GM23338 (cell line): ENCODE results near the gene RNF121. TPM values are rescaled to one million over a fixed set of nuclear protein-coding genes. Genes with fewer than 3 reads are reported as not detected.

Source experiments
- ATAC-seq: fragments of 200-7000 bp; cut with Tn5 transposase; 3 replicates; pipeline ENCODE4 v1.9.1; 2020
- DNase-seq: peaks from one replicate; pipeline ENCODE4 v3.0.0-alpha.2; 2015; ENCODE audit warnings: low spot score
- H2AFZ ChIP-seq: fragments of 200-600 bp; sonication (generic); 2 replicates; pipeline ENCODE4 v1.8.0; 2016; ENCODE audit warnings: antibody characterized with exemption, mild to moderate bottlenecking, moderate library complexity
- H3F3A ChIP-seq: fragments of 200-600 bp; sonication (generic); replicated peaks from 2 replicates; pipeline ENCODE4 v1.8.0; 2017; ENCODE audit warnings: antibody characterized with exemption, mixed run types, low read depth
- H3K27ac ChIP-seq: fragments of 200-600 bp; sonication (generic); 2 replicates; pipeline ENCODE4 v1.6.1; 2016; ENCODE audit warnings: low read depth
- H3K27me3 ChIP-seq: fragments of 200-600 bp; sonication (generic); 2 replicates; pipeline ENCODE4 v1.8.0; 2016; ENCODE audit warnings: mild to moderate bottlenecking, mixed run types, moderate library complexity; ENCODE audit not compliant: insufficient read depth
- H3K36me3 ChIP-seq: fragments of 200-600 bp; sonication (generic); 2 replicates; pipeline ENCODE4 v1.8.0; 2016; ENCODE audit warnings: mild to moderate bottlenecking; ENCODE audit not compliant: insufficient read depth
- H3K4me1 ChIP-seq: fragments of 200-600 bp; sonication (generic); 2 replicates; pipeline ENCODE4 v1.8.0; 2016; ENCODE audit warnings: mild to moderate bottlenecking, moderate library complexity; ENCODE audit not compliant: insufficient read depth
- H3K4me2 ChIP-seq: fragments of 200-600 bp; sonication (generic); 2 replicates; pipeline ENCODE4 v1.7.1; 2017; ENCODE audit warnings: mixed run types
- H3K4me3 ChIP-seq: fragments of 200-600 bp; sonication (generic); 2 replicates; pipeline ENCODE4 v1.6.1; 2016; ENCODE audit warnings: mixed run types
- H3K79me2 ChIP-seq: fragments of 200-600 bp; sonication (generic); replicated peaks from 2 replicates; pipeline ENCODE4 v1.8.0; 2017; ENCODE audit warnings: mild to moderate bottlenecking; ENCODE audit not compliant: insufficient read depth
- H3K9me2 ChIP-seq: fragments of 200-600 bp; sonication (generic); 2 replicates; pipeline ENCODE4 v1.8.0; 2017; ENCODE audit not compliant: insufficient read depth
- H4K20me1 ChIP-seq: fragments of 200-600 bp; sonication (generic); replicated peaks from 2 replicates; pipeline ENCODE4 v1.8.0; 2017; ENCODE audit warnings: mild to moderate bottlenecking; ENCODE audit not compliant: insufficient read depth
- H3K27ac Mint-ChIP-seq: 2 replicates; pipeline ENCODE4 v1.8.0; 2020; ENCODE audit warnings: inconsistent platforms, mild to moderate bottlenecking, moderate library complexity, mixed read lengths
- H3K27me3 Mint-ChIP-seq: 3 replicates; pipeline ENCODE4 v1.8.0; 2022; ENCODE audit warnings: low read depth, mild to moderate bottlenecking, moderate library complexity, mixed read lengths, inconsistent platforms; ENCODE audit not compliant: insufficient read depth, poor library complexity
- H3K36me3 Mint-ChIP-seq: 3 replicates; pipeline ENCODE4 v1.8.0; 2021; ENCODE audit warnings: low read depth, mild to moderate bottlenecking, inconsistent platforms, moderate library complexity, mixed read lengths
- H3K4me1 Mint-ChIP-seq: 3 replicates; pipeline ENCODE4 v1.8.0; 2020; ENCODE audit warnings: mild to moderate bottlenecking, inconsistent platforms, mixed read lengths
- H3K4me3 Mint-ChIP-seq: 3 replicates; pipeline ENCODE4 v1.8.0; 2021; ENCODE audit warnings: moderate library complexity, mild to moderate bottlenecking, inconsistent platforms, mixed read lengths
- H3K9me3 Mint-ChIP-seq: 3 replicates; pipeline ENCODE4 v1.8.0; 2020; ENCODE audit warnings: moderate library complexity, mild to moderate bottlenecking, inconsistent platforms, mixed read lengths
- ETS1 ChIP-seq: IDR thresholded peaks from 2 replicates; pipeline ENCODE4 v1.6.1; 2016; ENCODE audit warnings: antibody characterized with exemption
- EZH2phosphoT487 ChIP-seq: fragments of 200-600 bp; sonication (generic); IDR thresholded peaks from one replicate; pipeline ENCODE4 v1.8.1; 2018; ENCODE audit warnings: antibody characterized with exemption; ENCODE audit not compliant: unreplicated experiment
- JUNB ChIP-seq: IDR thresholded peaks from one replicate; pipeline ENCODE4 v1.6.1; 2016; ENCODE audit warnings: antibody characterized with exemption; ENCODE audit not compliant: unreplicated experiment
- NANOG ChIP-seq: IDR thresholded peaks from 2 replicates; pipeline ENCODE4 v1.6.1; 2016; ENCODE audit warnings: antibody characterized with exemption, borderline replicate concordance
- STAT1 ChIP-seq: IDR thresholded peaks from one replicate; pipeline ENCODE4 v1.6.1; 2016; ENCODE audit warnings: antibody characterized with exemption; ENCODE audit not compliant: unreplicated experiment
- ZNF462 ChIP-seq: fragments of 250-450 bp; sonication (Bioruptor Pico); IDR thresholded peaks from 2 replicates; pipeline ENCODE4 v1.5.0; 2020; ENCODE audit warnings: mild to moderate bottlenecking, moderate library complexity
- polyA plus RNA-seq: library from polyadenylated mRNA; unstranded; fragments of >200 nt; fragmentation: Nextera tagmentation; extraction: Ambion mirVana; gene quantifications from 2 replicates; pipeline ENCODE4 v1.2.1, GENCODE V29; 2016
- total RNA-seq: library from RNA; depleted of rRNA; stranded (reverse); fragments of >200 nt; shearing (Covaris generic); gene quantifications from 2 replicates; pipeline ENCODE4 v1.2.3, GENCODE V29; 2014
- TF ChIP-seq, protein P1 (sequence below), 2 experiments: fragments of 200-600 bp in 1 of 2; sonication (generic) in 1 of 2; conservative IDR thresholded peaks; 2 replicates each; pipeline versions ENCODE4 v1.5.1 to v1.6.1; 2016 to 2017; ENCODE audit warnings: antibody characterized with exemption in 2 of 2, low read depth in 2 of 2, mild to moderate bottlenecking in 2 of 2, moderate library complexity in 1 of 2
- TF ChIP-seq, protein P2 (sequence below): IDR thresholded peaks from one replicate; pipeline ENCODE4 v1.6.1; 2018; ENCODE audit warnings: antibody characterized with exemption; ENCODE audit not compliant: unreplicated experiment

Gene RNF121
- total and polyA plus RNA-seq, 2 experiments from 2014 or later, result 7.8 to 37.7 TPM

DNA sequence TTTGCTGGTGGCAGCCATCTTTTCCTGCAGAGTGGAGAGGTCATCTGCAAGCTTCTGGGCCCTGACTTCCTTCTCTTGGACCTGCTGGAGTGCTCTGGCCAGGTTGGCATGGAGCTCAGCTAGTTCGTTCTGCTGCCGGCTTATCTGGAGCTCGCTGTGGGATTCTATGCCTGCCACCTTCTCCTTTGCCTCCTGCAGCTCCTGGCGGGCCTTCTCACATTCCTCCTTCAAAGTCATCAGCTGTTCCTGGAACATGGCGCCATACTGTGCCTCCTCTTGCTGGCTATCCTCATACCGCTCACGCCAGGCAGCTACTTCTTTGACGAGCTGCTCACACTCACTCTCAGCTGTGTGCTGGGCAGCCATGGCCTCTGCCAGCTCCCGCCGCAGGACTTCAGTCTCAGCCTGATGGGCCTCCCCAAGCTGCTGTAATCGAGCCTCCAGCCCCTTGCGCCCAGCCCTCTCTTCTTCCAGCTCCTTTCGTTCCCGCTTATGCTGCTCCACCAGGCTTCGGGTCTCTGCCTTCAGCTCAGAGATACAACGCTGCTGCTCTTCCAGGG, 86.0 kb downstream of the RNF121 start:
- Histone ChIP-seq H3K27me3 (no peaks in the 10 kb centered on the region), H4K20me1 (peaks cover 15% of the 10 kb centered on the region), H3K36me3 (peaks cover 27% of the 10 kb centered on the region), H3K4me3 (no peak overlapping the region), H3K4me2 (no peak overlapping the region), H3F3A (no peaks in the 10 kb centered on the region), H2AFZ (no peak overlapping the region), H3K9me2 (no peaks in the 10 kb centered on the region), H3K4me1 (no peaks in the 10 kb centered on the region), H3K79me2 (no peaks in the 10 kb centered on the region), H3K27ac (no peak overlapping the region)
- ATAC-seq (no peak), DNase-seq (no peak)
- TF ChIP-seq, protein P1, sequence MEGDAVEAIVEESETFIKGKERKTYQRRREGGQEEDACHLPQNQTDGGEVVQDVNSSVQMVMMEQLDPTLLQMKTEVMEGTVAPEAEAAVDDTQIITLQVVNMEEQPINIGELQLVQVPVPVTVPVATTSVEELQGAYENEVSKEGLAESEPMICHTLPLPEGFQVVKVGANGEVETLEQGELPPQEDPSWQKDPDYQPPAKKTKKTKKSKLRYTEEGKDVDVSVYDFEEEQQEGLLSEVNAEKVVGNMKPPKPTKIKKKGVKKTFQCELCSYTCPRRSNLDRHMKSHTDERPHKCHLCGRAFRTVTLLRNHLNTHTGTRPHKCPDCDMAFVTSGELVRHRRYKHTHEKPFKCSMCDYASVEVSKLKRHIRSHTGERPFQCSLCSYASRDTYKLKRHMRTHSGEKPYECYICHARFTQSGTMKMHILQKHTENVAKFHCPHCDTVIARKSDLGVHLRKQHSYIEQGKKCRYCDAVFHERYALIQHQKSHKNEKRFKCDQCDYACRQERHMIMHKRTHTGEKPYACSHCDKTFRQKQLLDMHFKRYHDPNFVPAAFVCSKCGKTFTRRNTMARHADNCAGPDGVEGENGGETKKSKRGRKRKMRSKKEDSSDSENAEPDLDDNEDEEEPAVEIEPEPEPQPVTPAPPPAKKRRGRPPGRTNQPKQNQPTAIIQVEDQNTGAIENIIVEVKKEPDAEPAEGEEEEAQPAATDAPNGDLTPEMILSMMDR (conservative IDR thresholded peaks at IDR 0.05; ENCODE audit: low read depth in 2 of 2), result no peak
- TF ChIP-seq NANOG (no peak), STAT1 (no peak), JUNB (no peak), EZH2phosphoT487 (no peak), ZNF462 (CRISPR knock-in tag) (no peak), ETS1 (no peak)
- TF ChIP-seq, protein P2, sequence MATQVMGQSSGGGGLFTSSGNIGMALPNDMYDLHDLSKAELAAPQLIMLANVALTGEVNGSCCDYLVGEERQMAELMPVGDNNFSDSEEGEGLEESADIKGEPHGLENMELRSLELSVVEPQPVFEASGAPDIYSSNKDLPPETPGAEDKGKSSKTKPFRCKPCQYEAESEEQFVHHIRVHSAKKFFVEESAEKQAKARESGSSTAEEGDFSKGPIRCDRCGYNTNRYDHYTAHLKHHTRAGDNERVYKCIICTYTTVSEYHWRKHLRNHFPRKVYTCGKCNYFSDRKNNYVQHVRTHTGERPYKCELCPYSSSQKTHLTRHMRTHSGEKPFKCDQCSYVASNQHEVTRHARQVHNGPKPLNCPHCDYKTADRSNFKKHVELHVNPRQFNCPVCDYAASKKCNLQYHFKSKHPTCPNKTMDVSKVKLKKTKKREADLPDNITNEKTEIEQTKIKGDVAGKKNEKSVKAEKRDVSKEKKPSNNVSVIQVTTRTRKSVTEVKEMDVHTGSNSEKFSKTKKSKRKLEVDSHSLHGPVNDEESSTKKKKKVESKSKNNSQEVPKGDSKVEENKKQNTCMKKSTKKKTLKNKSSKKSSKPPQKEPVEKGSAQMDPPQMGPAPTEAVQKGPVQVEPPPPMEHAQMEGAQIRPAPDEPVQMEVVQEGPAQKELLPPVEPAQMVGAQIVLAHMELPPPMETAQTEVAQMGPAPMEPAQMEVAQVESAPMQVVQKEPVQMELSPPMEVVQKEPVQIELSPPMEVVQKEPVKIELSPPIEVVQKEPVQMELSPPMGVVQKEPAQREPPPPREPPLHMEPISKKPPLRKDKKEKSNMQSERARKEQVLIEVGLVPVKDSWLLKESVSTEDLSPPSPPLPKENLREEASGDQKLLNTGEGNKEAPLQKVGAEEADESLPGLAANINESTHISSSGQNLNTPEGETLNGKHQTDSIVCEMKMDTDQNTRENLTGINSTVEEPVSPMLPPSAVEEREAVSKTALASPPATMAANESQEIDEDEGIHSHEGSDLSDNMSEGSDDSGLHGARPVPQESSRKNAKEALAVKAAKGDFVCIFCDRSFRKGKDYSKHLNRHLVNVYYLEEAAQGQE, result no peak
- H3K4me3 Mint-ChIP-seq, result no peak overlapping the region
- H3K27me3 Mint-ChIP-seq, result peaks cover 18% of the 10 kb centered on the region
- H3K27ac Mint-ChIP-seq, result no peak overlapping the region
- peaks cover 96% of the 10 kb centered on the region for H3K36me3 Mint-ChIP-seq
- H3K9me3 Mint-ChIP-seq, result no peaks in the 10 kb centered on the region
- H3K4me1 Mint-ChIP-seq, result no peaks in the 10 kb centered on the region; the same call in 2 of the 3 replicates
